Trophoblast cell (in vitro differentiated cells and primary cell): ENCODE results near the gene MUC5B.

Experiments used
- DNase-seq, 2 donors: peaks; one replicate each; pipeline ENCODE4 v3.0.0-alpha.2; 2016
- H2AFZ ChIP-seq: 2 replicates; pipeline ENCODE4 v1.6.1; 2013; ENCODE audit warnings: low read length, moderate library complexity, mild to moderate bottlenecking; ENCODE audit not compliant: insufficient read depth, poor library complexity
- H2AK5ac ChIP-seq: 2 replicates; pipeline ENCODE4 v1.6.1; 2013; ENCODE audit warnings: mild to moderate bottlenecking, low read length
- H2BK120ac ChIP-seq: 2 replicates; pipeline ENCODE4 v1.6.1; 2013; ENCODE audit warnings: low read length, mild to moderate bottlenecking, moderate library complexity; ENCODE audit not compliant: insufficient read depth, poor library complexity
- H2BK12ac ChIP-seq: 2 replicates; pipeline ENCODE4 v1.6.1; 2013; ENCODE audit warnings: mild to moderate bottlenecking, low read length, moderate library complexity
- H2BK5ac ChIP-seq: 2 replicates; pipeline ENCODE4 v1.6.1; 2013; ENCODE audit warnings: low read length, low read depth, moderate library complexity, mild to moderate bottlenecking; ENCODE audit not compliant: poor library complexity
- H3K14ac ChIP-seq: 2 replicates; pipeline ENCODE4 v1.6.1; 2013; ENCODE audit warnings: mild to moderate bottlenecking, low read length
- H3K18ac ChIP-seq: 2 replicates; pipeline ENCODE4 v1.6.1; 2013; ENCODE audit warnings: mild to moderate bottlenecking, low read length
- H3K23ac ChIP-seq: 2 replicates; pipeline ENCODE4 v1.6.1; 2013; ENCODE audit warnings: low read length
- H3K27ac ChIP-seq: 2 replicates; pipeline ENCODE4 v1.5.1; 2013; ENCODE audit warnings: low read depth, mild to moderate bottlenecking, inconsistent platforms, low read length, moderate library complexity
- H3K27me3 ChIP-seq: 2 replicates; pipeline ENCODE4 v1.6.1; 2013; ENCODE audit warnings: inconsistent platforms, mild to moderate bottlenecking, low read length, moderate library complexity; ENCODE audit not compliant: insufficient read depth
- H3K36me3 ChIP-seq, 2 experiments: 1 replicate in 1 of 2; 2 replicates in 1 of 2; pipeline ENCODE4 v1.6.1; 2013; ENCODE audit warnings: low read length in 2 of 2, mild to moderate bottlenecking in 2 of 2, moderate library complexity in 1 of 2; ENCODE audit not compliant: insufficient read depth in 2 of 2, control insufficient read depth in 1 of 2
- H3K4ac ChIP-seq: 2 replicates; pipeline ENCODE4 v1.6.1; 2013; ENCODE audit warnings: low read depth, mild to moderate bottlenecking, low read length, moderate library complexity
- H3K4me1 ChIP-seq, 2 experiments: 1 replicate in 1 of 2; 2 replicates in 1 of 2; pipeline ENCODE4 v1.6.1; 2013; ENCODE audit warnings: low read length in 2 of 2, mild to moderate bottlenecking in 2 of 2, moderate library complexity in 1 of 2; ENCODE audit not compliant: insufficient read depth in 2 of 2, control insufficient read depth in 1 of 2
- H3K4me2 ChIP-seq: 2 replicates; pipeline ENCODE4 v1.6.1; 2013; ENCODE audit warnings: inconsistent platforms, mild to moderate bottlenecking, low read length, moderate library complexity
- H3K4me3 ChIP-seq: 2 replicates; pipeline ENCODE4 v1.5.1; 2013; ENCODE audit warnings: mild to moderate bottlenecking, low read depth, low read length, inconsistent platforms
- H3K79me1 ChIP-seq: one replicate; pipeline ENCODE4 v1.6.1; 2013; ENCODE audit warnings: low read length
- H3K79me2 ChIP-seq: 2 replicates; pipeline ENCODE4 v1.6.1; 2013; ENCODE audit warnings: low read length, mild to moderate bottlenecking; ENCODE audit not compliant: control insufficient read depth, insufficient read depth, poor library complexity
- H3K9ac ChIP-seq: 2 replicates; pipeline ENCODE4 v1.6.1; 2013; ENCODE audit warnings: mild to moderate bottlenecking, low read length
- H3K9me3 ChIP-seq: 2 replicates; pipeline ENCODE4 v1.6.1; 2013; ENCODE audit warnings: low read depth, mild to moderate bottlenecking, control low read depth, inconsistent platforms, low read length; ENCODE audit not compliant: insufficient read depth
- H4K12ac ChIP-seq: 2 replicates; pipeline ENCODE4 v1.6.1; 2013; ENCODE audit warnings: low read depth, mild to moderate bottlenecking, low read length, moderate library complexity
- H4K8ac ChIP-seq: 2 replicates; pipeline ENCODE4 v1.6.1; 2013; ENCODE audit warnings: low read depth, mild to moderate bottlenecking, low read length, moderate library complexity
- H4K91ac ChIP-seq: one replicate; pipeline ENCODE4 v1.6.1; 2013; ENCODE audit warnings: low read depth, mild to moderate bottlenecking, low read length, moderate library complexity
- WGBS: extraction: QIAGEN DNeasy Blood & Tissue Kit; methylation state at CpG from one replicate; pipeline ENCODE4 v1.1.7; 2013; ENCODE audit warnings: missing lambda C conversion rate; ENCODE audit not compliant: insufficient read length, insufficient coverage; ENCODE audit errors: extremely low coverage; 5-methylcytosine and 5-hydroxymethylcytosine counted together

The MUC5B gene

DNA sequence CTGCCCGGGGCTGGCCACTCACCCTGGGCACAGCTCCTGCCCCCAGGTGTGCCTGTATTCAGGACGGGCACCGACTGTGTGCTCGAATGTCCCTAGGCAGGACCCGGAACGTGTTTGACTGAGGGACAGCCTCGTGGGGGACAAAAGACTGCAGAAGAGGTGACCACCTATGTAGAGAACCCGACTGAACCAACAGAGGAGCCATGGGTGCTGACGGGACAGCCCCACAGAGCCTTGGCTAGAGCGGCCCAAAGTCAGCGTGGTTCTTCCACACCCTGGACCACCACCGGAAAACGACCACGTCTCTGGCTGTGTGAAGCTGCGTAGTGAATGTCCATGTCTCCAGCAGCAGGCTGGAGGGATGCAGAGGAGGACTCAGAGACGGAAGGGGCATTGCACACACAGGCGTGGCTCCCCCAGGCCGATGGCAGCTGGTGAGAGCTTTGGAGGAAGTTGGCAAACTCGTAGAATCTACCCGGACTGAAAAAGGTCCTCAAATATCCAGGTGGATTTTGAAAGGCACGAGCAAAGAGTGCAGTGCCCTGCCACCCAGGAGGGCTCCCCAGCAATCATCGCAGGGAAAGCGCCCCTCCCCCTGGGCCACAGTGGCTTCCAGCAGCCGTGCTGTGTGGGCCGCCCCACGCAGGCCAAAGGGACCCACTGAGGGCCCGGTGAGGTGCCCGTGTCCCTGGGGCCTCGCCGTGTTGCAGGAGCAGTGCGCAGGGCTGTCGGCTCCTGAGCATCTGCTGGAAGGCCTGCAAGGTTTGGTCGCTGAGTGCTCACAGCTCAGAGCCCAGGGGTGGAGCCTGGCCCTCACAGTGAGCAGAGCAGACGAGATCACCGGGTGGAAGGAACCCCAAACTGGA, 17.5 kb upstream of the MUC5B start:
- Histone ChIP-seq H4K91ac (no peak overlapping the region), H2BK5ac (no peak overlapping the region), H3K79me2 (no peaks in the 10 kb centered on the region), H3K9ac (no peak overlapping the region), H2AK5ac (no peak overlapping the region), H3K36me3 (no peaks in the 10 kb centered on the region), H4K8ac (no peak overlapping the region), H3K4ac (no peak overlapping the region), H3K18ac (no peak overlapping the region), H3K4me2 (no peak overlapping the region), H2BK120ac (no peak overlapping the region), H3K27ac (no peak overlapping the region), H3K27me3 (no peaks in the 10 kb centered on the region), H3K4me1 (no peaks in the 10 kb centered on the region), H2BK12ac (no peak overlapping the region), H4K12ac (no peak overlapping the region), H3K79me1 (no peaks in the 10 kb centered on the region), H3K4me3 (no peak overlapping the region), H3K9me3 (peaks cover 19% of the 10 kb centered on the region), H3K14ac (no peak overlapping the region), H3K23ac (no peak overlapping the region), H2AFZ (no peak overlapping the region)
- DNase-seq = no peak
- no CpG with 5 or more reads among the region's 35 CpGs for WGBS

DNA sequence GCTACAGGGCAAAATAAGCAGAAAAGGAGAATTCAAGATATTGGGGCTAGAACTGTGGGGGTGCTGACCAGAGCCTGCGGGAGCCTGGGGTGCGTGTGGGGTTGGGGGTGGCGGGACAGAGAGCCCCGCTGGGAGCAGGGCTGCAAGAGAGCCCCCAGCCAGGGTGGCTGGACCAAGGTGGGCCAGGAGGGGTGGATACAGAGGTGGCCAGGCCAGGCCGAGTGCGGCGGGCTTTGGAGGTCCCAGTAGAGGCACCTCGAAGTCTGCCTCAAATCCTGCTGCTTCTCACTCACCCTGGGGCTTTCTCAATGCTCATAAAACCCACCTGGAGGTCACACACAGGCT, 16.9 kb upstream of the MUC5B start:
- Histone ChIP-seq H3K36me3 (no peaks in the 10 kb centered on the region), H3K27me3 (no peaks in the 10 kb centered on the region), H2AFZ (no peak overlapping the region), H3K18ac (no peak overlapping the region), H2AK5ac (no peak overlapping the region), H4K8ac (no peak overlapping the region), H3K4ac (no peak overlapping the region), H2BK120ac (no peak overlapping the region), H3K4me3 (no peak overlapping the region), H3K14ac (no peak overlapping the region), H4K91ac (no peak overlapping the region), H3K4me2 (no peak overlapping the region), H3K27ac (no peak overlapping the region), H3K79me1 (no peaks in the 10 kb centered on the region), H3K23ac (no peak overlapping the region), H2BK5ac (no peak overlapping the region), H3K4me1 (no peaks in the 10 kb centered on the region), H3K9ac (no peak overlapping the region), H3K79me2 (no peaks in the 10 kb centered on the region), H4K12ac (no peak overlapping the region), H2BK12ac (no peak overlapping the region), H3K9me3 (peaks cover 22% of the 10 kb centered on the region)
- no CpG with 5 or more reads among the region's 8 CpGs for WGBS
- DNase-seq = no peak

DNA sequence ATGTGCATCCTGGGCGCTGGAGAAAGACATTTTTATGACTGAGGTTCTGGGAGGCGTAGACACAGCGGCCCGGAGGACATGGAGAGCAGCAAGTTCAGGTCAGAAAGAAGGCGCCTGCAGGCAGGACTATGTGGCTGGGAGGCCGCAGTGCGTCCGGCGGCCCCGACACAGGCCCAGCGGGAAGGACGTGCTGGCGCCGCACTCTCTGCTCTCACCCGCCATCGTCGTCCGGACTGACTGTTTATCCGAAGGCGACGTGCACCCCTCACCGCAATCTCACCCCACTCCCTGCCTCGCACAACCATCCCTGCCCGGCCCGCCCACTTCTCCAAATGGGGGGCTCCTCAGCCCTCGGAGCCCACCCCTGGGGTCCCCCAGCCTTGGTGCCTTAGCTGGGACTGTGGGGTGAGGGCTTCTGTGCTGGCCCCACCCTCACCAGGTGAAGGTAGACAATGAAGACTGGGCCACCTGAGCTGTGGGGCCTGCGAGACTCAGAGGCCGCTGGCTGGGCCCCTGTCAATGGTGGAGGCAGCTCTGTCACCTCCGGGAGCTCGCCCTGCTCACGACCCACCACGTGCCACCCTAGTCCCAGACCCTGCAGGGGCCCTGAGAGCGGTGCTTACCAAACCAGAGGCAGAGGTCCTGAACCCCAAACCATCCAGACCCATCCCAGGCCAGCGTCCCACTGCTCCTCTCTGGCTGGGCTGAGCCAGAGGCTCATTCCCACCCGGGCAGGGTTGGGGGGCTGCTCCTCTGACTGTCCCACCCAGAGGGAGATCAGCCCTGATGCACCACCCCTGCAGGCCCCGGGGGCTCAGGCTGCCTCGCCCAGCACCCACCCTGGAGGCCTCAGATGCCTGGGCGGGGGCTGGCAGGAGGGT, 16.2 kb upstream of the MUC5B start:
- Histone ChIP-seq H4K91ac (no peak overlapping the region), H3K18ac (no peak overlapping the region), H4K8ac (no peak overlapping the region), H2AFZ (no peak overlapping the region), H3K4me2 (no peak overlapping the region), H3K27me3 (no peaks in the 10 kb centered on the region), H3K14ac (no peak overlapping the region), H3K4me1 (no peaks in the 10 kb centered on the region), H2AK5ac (no peak overlapping the region), H3K4ac (no peak overlapping the region), H3K4me3 (peak overlapping the region; percentile 11), H2BK12ac (no peak overlapping the region), H3K36me3 (no peaks in the 10 kb centered on the region), H3K23ac (no peak overlapping the region), H2BK5ac (no peak overlapping the region), H3K27ac (no peak overlapping the region), H3K79me1 (no peaks in the 10 kb centered on the region), H4K12ac (no peak overlapping the region), H3K79me2 (no peaks in the 10 kb centered on the region), H2BK120ac (no peak overlapping the region), H3K9ac (no peak overlapping the region), H3K9me3 (peaks cover 22% of the 10 kb centered on the region)
- WGBS = no CpG with 5 or more reads among the region's 38 CpGs
- DNase-seq = no peak

GRCh38 chr11:1207401-1208143, 15.3 kb upstream of the MUC5B start:
- no peak overlapping the region for H3K9ac ChIP-seq
- DNase-seq = no peak
- H2BK120ac ChIP-seq = no peak overlapping the region
- H4K12ac ChIP-seq = no peak overlapping the region
- H3K9me3 ChIP-seq = peaks cover 22% of the 10 kb centered on the region
- no peaks in the 10 kb centered on the region for H3K36me3 ChIP-seq
- H4K91ac ChIP-seq = no peak overlapping the region
- no peak overlapping the region for H2AK5ac ChIP-seq
- no peak overlapping the region for H2AFZ ChIP-seq
- WGBS = no CpG with 5 or more reads among the region's 34 CpGs
- H4K8ac ChIP-seq = no peak overlapping the region
- H2BK5ac ChIP-seq = no peak overlapping the region
- no peak overlapping the region for H3K27ac ChIP-seq
- H3K27me3 ChIP-seq = no peaks in the 10 kb centered on the region
- H3K79me1 ChIP-seq = no peaks in the 10 kb centered on the region
- H3K4ac ChIP-seq = no peak overlapping the region
- H2BK12ac ChIP-seq = no peak overlapping the region
- no peak overlapping the region for H3K4me2 ChIP-seq
- H3K4me1 ChIP-seq = no peaks in the 10 kb centered on the region
- no peak overlapping the region for H3K4me3 ChIP-seq
- H3K79me2 ChIP-seq = no peaks in the 10 kb centered on the region
- H3K14ac ChIP-seq = no peak overlapping the region
- no peak overlapping the region for H3K18ac ChIP-seq
- no peak overlapping the region for H3K23ac ChIP-seq
